Endothelial cell of umbilical vein (primary cell): ENCODE data around the gene HAVCR1. TPM values are rescaled to one million over a fixed set of nuclear protein-coding genes. Genes with fewer than 3 reads are reported as not detected.
A peak's percentile ranks its signal among the peaks of the same experiment; 100 is the strongest.

Source experiments
- Bru-seq: library from RNA; stranded (reverse); fragments of 400-500 nt; gene quantifications from one replicate; lab custom pipeline; 2021; lab: Mats Ljungman, UMichigan
- BruChase-seq, 2 experiments: library from RNA; stranded (reverse); fragments of 400-500 nt; gene quantifications; one replicate each; lab custom pipeline; 2021; lab: Mats Ljungman, UMichigan
- BruUV-seq: library from RNA; stranded (reverse); fragments of 400-500 nt; replicated peaks from 2 replicates; lab custom pipeline; 2021; lab: Mats Ljungman, UMichigan
- CTCF ChIA-PET: fragments of 300-600, 350-600 bp; sonication (Branson Sonifier 250); formaldehyde crosslinking; loops from one replicate; lab custom pipeline; 2021; ENCODE audit warnings: antibody characterized with exemption, inconsistent platforms; lab: Charles Lee
- POLR2A ChIA-PET: fragments of 300-600, 350-600 bp; sonication (Branson Sonifier 250); formaldehyde crosslinking; loops from one replicate; lab custom pipeline; 2021; ENCODE audit warnings: antibody characterized with exemption, inconsistent platforms; lab: Charles Lee
- DNase-seq: peaks from one replicate; pipeline ENCODE4 v3.0.0-alpha.2; 2011; ENCODE audit warnings: low read depth, low spot score
- FAIRE-seq: peaks from 2 replicates; lab custom pipeline; 2011; peaks lifted over from hg19 to GRCh38; lab: Jason Lieb, UNC
- H2AFZ ChIP-seq: 2 replicates; pipeline ENCODE4 v1.6.0; 2012; ENCODE audit warnings: low read depth, low read length, control low read depth, inconsistent platforms
- H3K27ac ChIP-seq: 2 replicates; pipeline ENCODE4 v1.5.1; 2011; ENCODE audit warnings: low read depth, mild to moderate bottlenecking, control low read depth, low read length, moderate library complexity; ENCODE audit not compliant: insufficient read depth
- H3K27me3 ChIP-seq, 2 experiments: 2 replicates each; pipeline versions ENCODE4 v1.6.0 to v1.6.1; 2011; ENCODE audit warnings: low read length in 2 of 2, mixed read lengths in 1 of 2; ENCODE audit not compliant: control insufficient read depth in 2 of 2, insufficient read depth in 2 of 2
- H3K36me3 ChIP-seq, 2 experiments: 2 replicates in 1 of 2; 3 replicates in 1 of 2; pipeline ENCODE4 v1.5.1; 2011; ENCODE audit warnings: low read length in 2 of 2, mild to moderate bottlenecking in 1 of 2, moderate library complexity in 1 of 2; ENCODE audit not compliant: control insufficient read depth in 2 of 2, insufficient read depth in 2 of 2; ENCODE audit errors: extremely low read depth in 1 of 2
- H3K4me1 ChIP-seq: 3 replicates; pipeline ENCODE4 v1.5.1; 2011; ENCODE audit warnings: mild to moderate bottlenecking, low read length; ENCODE audit not compliant: control insufficient read depth, insufficient read depth; ENCODE audit errors: extremely low read depth
- H3K4me2 ChIP-seq: 2 replicates; pipeline ENCODE4 v1.6.1; 2011; ENCODE audit warnings: low read length, control low read depth, mixed read lengths; ENCODE audit not compliant: insufficient read depth
- H3K4me3 ChIP-seq, 3 experiments: fragments of 200-600 bp in 1 of 3; sonication (generic), shearing (Covaris generic) in 1 of 3; replicated peaks in 1 of 3; 2 replicates each; pipeline ENCODE4 v1.5.1; 2011 to 2016; ENCODE audit warnings: control low read depth in 3 of 3, low read length in 3 of 3, mild to moderate bottlenecking in 2 of 3, inconsistent platforms in 1 of 3, low read depth in 1 of 3, moderate library complexity in 1 of 3; ENCODE audit not compliant: insufficient read depth in 1 of 3
- H3K79me2 ChIP-seq: 2 replicates; pipeline ENCODE4 v1.6.0; 2012; ENCODE audit warnings: low read length, inconsistent platforms; ENCODE audit not compliant: control insufficient read depth, insufficient read depth
- H3K9ac ChIP-seq: replicated peaks from 2 replicates; pipeline ENCODE3; 2011; ENCODE audit warnings: low read length, control low read depth; ENCODE audit not compliant: insufficient read depth; ENCODE audit errors: extremely low read depth
- H3K9me1 ChIP-seq: replicated peaks from 3 replicates; pipeline ENCODE4 v1.6.0; 2011; ENCODE audit warnings: mild to moderate bottlenecking, low read length; ENCODE audit not compliant: control insufficient read depth, insufficient read depth; ENCODE audit errors: extremely low read depth
- H3K9me3 ChIP-seq: replicated peaks from 2 replicates; pipeline ENCODE4 v1.5.1; 2012; ENCODE audit warnings: low read length, inconsistent platforms; ENCODE audit not compliant: control insufficient read depth, insufficient read depth
- H4K20me1 ChIP-seq: replicated peaks from 2 replicates; pipeline ENCODE3; 2011; ENCODE audit warnings: mild to moderate bottlenecking, low read length; ENCODE audit not compliant: control insufficient read depth, insufficient read depth; ENCODE audit errors: extremely low read depth
- EZH2 ChIP-seq: IDR thresholded peaks from 2 replicates; pipeline ENCODE4 v1.6.1; 2012; ENCODE audit warnings: borderline replicate concordance, low read depth, mild to moderate bottlenecking, moderate library complexity, low read length, inconsistent platforms; ENCODE audit not compliant: severe bottlenecking
- FOS ChIP-seq: IDR thresholded peaks from 2 replicates; pipeline ENCODE4 v1.6.1; 2011; ENCODE audit warnings: mild to moderate bottlenecking, low read length, moderate library complexity, borderline replicate concordance; ENCODE audit not compliant: insufficient read depth
- GATA2 ChIP-seq: IDR thresholded peaks from 2 replicates; pipeline ENCODE4 v1.7.0; 2011; ENCODE audit warnings: low read depth, mild to moderate bottlenecking, moderate library complexity, mixed read lengths, low read length; ENCODE audit not compliant: insufficient read length, insufficient read depth
- JUN ChIP-seq: IDR thresholded peaks from 2 replicates; pipeline ENCODE4 v1.6.1; 2011; ENCODE audit warnings: borderline replicate concordance, low read depth; ENCODE audit not compliant: insufficient read length, insufficient read depth
- MAX ChIP-seq: IDR thresholded peaks from 2 replicates; pipeline ENCODE4 v1.6.1; 2011; ENCODE audit not compliant: insufficient read depth, insufficient read length
- MYC ChIP-seq: IDR thresholded peaks from one replicate; pipeline ENCODE4 v1.6.1; 2011; ENCODE audit warnings: mild to moderate bottlenecking, low read depth, low read length
- POLR2A ChIP-seq: IDR thresholded peaks from 2 replicates; pipeline ENCODE4 v1.6.1; 2012; ENCODE audit warnings: low read depth, mild to moderate bottlenecking, control low read depth, low read length
- POLR2AphosphoS5 ChIP-seq: IDR thresholded peaks from 2 replicates; pipeline ENCODE4 v1.6.1; 2012; ENCODE audit warnings: low read depth, mild to moderate bottlenecking, control low read depth, low read length, moderate library complexity; ENCODE audit not compliant: insufficient read depth
- dilution Hi-C: fragments of 300-500 bp; cut with MboI; formaldehyde crosslinking; loops from one replicate; pipeline ENCODE4 v1.15.0; 2019; ENCODE audit warnings: low sequenced_read_pairs; ENCODE audit not compliant: extremely low pct_ligation_motif_present
- intact Hi-C: fragments of 100-400 bp; cut with micrococcal nuclease; formaldehyde crosslinking; loops from one replicate; pipeline ENCODE4 v1.10.0; 2022
- long read RNA-seq: library from polyadenylated mRNA; stranded (forward); transcript quantifications from one replicate; pipeline ENCODE4 v2.0.0, GENCODE V29; 2021
- polyA minus RNA-seq, 3 experiments: library from RNA; depleted of rRNA, polyadenylated mRNA; stranded (reverse); fragments of >200 nt; gene quantifications; 1 replicate in 1 of 3; 2 replicates in 2 of 3; pipeline ENCODE4 v1.2.3, GENCODE V29; 2011
- polyA plus RNA-seq, 4 experiments: library from polyadenylated mRNA; depleted of rRNA in 3 of 4; stranded (reverse) in 3 of 4; unstranded in 1 of 4; fragments of >200 nt; gene quantifications; 2 replicates each; pipeline versions ENCODE4 v1.2.1 to v1.2.3, GENCODE V29; 2011 to 2012; ENCODE audit warnings: missing spikeins in 1 of 4
- total RNA-seq: library from RNA; stranded (reverse); gene quantifications from 2 replicates; pipeline ENCODE4 v1.2.3, GENCODE V29; 2021
- TF ChIP-seq, protein P1 (sequence below), 2 donors: IDR thresholded peaks; 1 replicate in 1 of 2; 2 replicates in 1 of 2; pipeline ENCODE4 v1.5.1; 2011; ENCODE audit warnings: low read length in 2 of 2, mild to moderate bottlenecking in 2 of 2, moderate library complexity in 2 of 2, control low read depth in 1 of 2, inconsistent platforms in 1 of 2, low read depth in 1 of 2; ENCODE audit not compliant: insufficient read depth in 1 of 2; ENCODE audit errors: extremely low read depth in 1 of 2

Gene HAVCR1
- total RNA-seq = not detected in 2 replicates
- not detected in 2 replicates for polyA plus RNA-seq
- polyA plus RNA-seq (2011; cell fraction: cytosol; rRNA removed) = not detected in 2 replicates
- polyA plus RNA-seq (2011; cell fraction: nucleus; rRNA removed) = not detected in 2 replicates
- polyA plus RNA-seq (2012) = not detected in 2 replicates
- not detected in 2 replicates for polyA minus RNA-seq
- not detected for polyA minus RNA-seq (2011; cell fraction: cytosol; rRNA and poly(A)+ RNA removed)
- not detected in 2 replicates for polyA minus RNA-seq (2011; cell fraction: nucleus; rRNA and poly(A)+ RNA removed)
- Bru-seq, nascent RNA = not detected
- BruChase-seq, experiment 1, labeled RNA remaining after a 6-hour chase = percentile 6 among the genes with signal in this experiment
- percentile 4 among the genes with signal in this experiment for BruChase-seq, experiment 2, labeled RNA remaining after a 2-hour chase
- long read RNA-seq = 0 reads

DNA sequence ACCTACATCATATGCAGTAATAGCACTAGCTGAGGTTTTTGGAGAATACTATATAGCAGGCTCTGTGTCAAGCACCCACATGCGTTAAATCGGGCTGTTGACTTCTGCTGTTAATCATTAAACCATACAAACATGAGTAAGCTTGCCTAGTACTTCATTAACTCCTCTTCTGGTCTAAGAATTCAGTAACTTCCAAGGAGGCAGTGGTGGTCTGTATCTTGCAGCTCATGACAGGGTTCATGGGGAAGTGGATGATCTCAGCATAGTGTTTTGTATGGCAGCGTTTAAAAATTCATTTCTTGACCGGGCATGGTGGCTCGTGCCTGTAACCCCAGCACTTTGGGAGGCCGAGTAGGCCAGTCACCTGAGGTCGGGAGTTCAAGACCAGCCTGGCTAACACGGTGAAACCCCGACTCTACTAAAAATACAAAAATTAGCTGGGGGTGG lies at the start of gene HAVCR1:
Gene HAVCR1, minus strand, starts transcription at position 24 of the 447 bp plus-strand sequence. CDS start 1,173 bp downstream, outside the sequence.
- BruUV-seq = no TSS peak
- intact Hi-C loops (no loop called here), dilution Hi-C loops (no loop called here)
- Histone ChIP-seq H3K9me3 (no peaks in the 10 kb centered on the region), H3K79me2 (no peaks in the 10 kb centered on the region), H3K36me3 (no peaks in the 10 kb centered on the region), H4K20me1 (no peaks in the 10 kb centered on the region), H3K27ac (no peak within 1 kb of the TSS), H3K9ac (no peak within 1 kb of the TSS), H3K4me2 (no peak within 1 kb of the TSS), H3K4me1 (no peaks in the 10 kb centered on the region), H3K4me3 (no peak within 1 kb of the TSS), H2AFZ (no peak within 1 kb of the TSS), H3K27me3 (no peaks in the 10 kb centered on the region), H3K9me1 (no peaks in the 10 kb centered on the region)
- POLR2A ChIA-PET = no interaction called here
- CTCF ChIA-PET = no interaction called here
- DNase-seq = no peak
- FAIRE-seq = peak; percentile 8
- TF ChIP-seq MAX (no peak), FOS (no peak), POLR2AphosphoS5 (no peak), EZH2 (no peak), JUN (no peak), MYC (no peak), POLR2A (no peak), GATA2 (no peak)
- TF ChIP-seq, protein P1, sequence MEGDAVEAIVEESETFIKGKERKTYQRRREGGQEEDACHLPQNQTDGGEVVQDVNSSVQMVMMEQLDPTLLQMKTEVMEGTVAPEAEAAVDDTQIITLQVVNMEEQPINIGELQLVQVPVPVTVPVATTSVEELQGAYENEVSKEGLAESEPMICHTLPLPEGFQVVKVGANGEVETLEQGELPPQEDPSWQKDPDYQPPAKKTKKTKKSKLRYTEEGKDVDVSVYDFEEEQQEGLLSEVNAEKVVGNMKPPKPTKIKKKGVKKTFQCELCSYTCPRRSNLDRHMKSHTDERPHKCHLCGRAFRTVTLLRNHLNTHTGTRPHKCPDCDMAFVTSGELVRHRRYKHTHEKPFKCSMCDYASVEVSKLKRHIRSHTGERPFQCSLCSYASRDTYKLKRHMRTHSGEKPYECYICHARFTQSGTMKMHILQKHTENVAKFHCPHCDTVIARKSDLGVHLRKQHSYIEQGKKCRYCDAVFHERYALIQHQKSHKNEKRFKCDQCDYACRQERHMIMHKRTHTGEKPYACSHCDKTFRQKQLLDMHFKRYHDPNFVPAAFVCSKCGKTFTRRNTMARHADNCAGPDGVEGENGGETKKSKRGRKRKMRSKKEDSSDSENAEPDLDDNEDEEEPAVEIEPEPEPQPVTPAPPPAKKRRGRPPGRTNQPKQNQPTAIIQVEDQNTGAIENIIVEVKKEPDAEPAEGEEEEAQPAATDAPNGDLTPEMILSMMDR (IDR thresholded peaks at IDR 0.05; ENCODE audit: extremely low read depth in 1 of 2, insufficient read depth in 1 of 2, low read depth in 1 of 2, low read length in 2 of 2) = no peak
